OCI-LY1 (cell line): Measurements from ENCODE around the gene HNRNPA0.

Source experiments
- H2AFZ ChIP-seq: fragments of 200-600 bp; sonication (generic), shearing (Covaris generic); 2 replicates; pipeline ENCODE4 v1.6.0; 2014; ENCODE audit warnings: antibody characterized with exemption, mild to moderate bottlenecking, low read length
- H3F3A ChIP-seq: fragments of 200-600 bp; sonication (generic), shearing (Covaris generic); 2 replicates; pipeline ENCODE4 v1.6.0; 2014; ENCODE audit warnings: mild to moderate bottlenecking, antibody characterized with exemption, low read length, moderate library complexity; ENCODE audit not compliant: insufficient read depth
- H3K27ac ChIP-seq: fragments of 200-600 bp; sonication (generic); 2 replicates; pipeline ENCODE4 v1.5.1; 2014; ENCODE audit warnings: low read length, mixed run types, mild to moderate bottlenecking, low read depth; ENCODE audit not compliant: poor library complexity, severe bottlenecking
- H3K27me3 ChIP-seq: fragments of 200-600 bp; sonication (generic); 2 replicates; pipeline ENCODE4 v1.6.0; 2014; ENCODE audit warnings: antibody characterized with exemption, mild to moderate bottlenecking, low read length, moderate library complexity; ENCODE audit not compliant: insufficient read depth
- H3K36me3 ChIP-seq: fragments of 200-600 bp; sonication (generic); 2 replicates; pipeline ENCODE4 v1.6.1; 2014; ENCODE audit warnings: mild to moderate bottlenecking, antibody characterized with exemption, low read length, moderate library complexity, mixed read lengths; ENCODE audit not compliant: insufficient read depth
- H3K4me1 ChIP-seq: fragments of 200-600 bp; sonication (generic); 2 replicates; pipeline ENCODE4 v1.5.1; 2014; ENCODE audit warnings: mild to moderate bottlenecking, low read length, moderate library complexity; ENCODE audit not compliant: insufficient read depth, severe bottlenecking
- H3K4me2 ChIP-seq: fragments of 200-600 bp; sonication (generic), shearing (Covaris generic); 2 replicates; pipeline ENCODE4 v1.6.1; 2014; ENCODE audit warnings: low read length
- H3K4me3 ChIP-seq: fragments of 200-600 bp; sonication (generic); 2 replicates; pipeline ENCODE4 v1.5.1; 2014; ENCODE audit warnings: low read length, low read depth, mild to moderate bottlenecking, mixed read lengths; ENCODE audit not compliant: poor library complexity, severe bottlenecking
- H3K79me2 ChIP-seq: fragments of 200-600 bp; shearing (Covaris generic); 2 replicates; pipeline ENCODE4 v1.6.1; 2016; ENCODE audit warnings: mixed run types, low read length, mixed read lengths; ENCODE audit not compliant: insufficient read depth
- H3K9ac ChIP-seq: fragments of 200-600 bp; sonication (generic), shearing (Covaris generic); 2 replicates; pipeline ENCODE4 v1.6.1; 2014; ENCODE audit warnings: mild to moderate bottlenecking, low read length, mixed read lengths
- H3K9me2 ChIP-seq: fragments of 200-600 bp; sonication (generic), shearing (Covaris generic); 2 replicates; pipeline ENCODE4 v1.6.1; 2014; ENCODE audit warnings: low read depth, mild to moderate bottlenecking, low read length, mixed read lengths
- H3K9me3 ChIP-seq: fragments of 200-600 bp; shearing (Covaris generic); 2 replicates; pipeline ENCODE4 v1.6.1; 2014; ENCODE audit warnings: low read length, mixed read lengths
- H4K20me1 ChIP-seq: fragments of 200-600 bp; sonication (generic), shearing (Covaris generic); 2 replicates; pipeline ENCODE4 v1.6.0; 2016; ENCODE audit warnings: mild to moderate bottlenecking, low read length; ENCODE audit not compliant: insufficient read depth
- EZH2 ChIP-seq: fragments of 200-600 bp; sonication (generic), shearing (Covaris generic); IDR thresholded peaks from 2 replicates; pipeline ENCODE4 v1.8.0; 2017; ENCODE audit warnings: borderline replicate concordance, mixed run types, mild to moderate bottlenecking, antibody characterized with exemption, low read length, moderate library complexity, mixed read lengths
- TF ChIP-seq, protein P1 (sequence below): fragments of 200-600 bp; sonication (generic), shearing (Covaris generic); IDR thresholded peaks from 2 replicates; pipeline ENCODE4 v1.5.1; 2017; ENCODE audit warnings: mild to moderate bottlenecking, antibody characterized with exemption, low read length, moderate library complexity, mixed read lengths

Gene HNRNPA0

DNA sequence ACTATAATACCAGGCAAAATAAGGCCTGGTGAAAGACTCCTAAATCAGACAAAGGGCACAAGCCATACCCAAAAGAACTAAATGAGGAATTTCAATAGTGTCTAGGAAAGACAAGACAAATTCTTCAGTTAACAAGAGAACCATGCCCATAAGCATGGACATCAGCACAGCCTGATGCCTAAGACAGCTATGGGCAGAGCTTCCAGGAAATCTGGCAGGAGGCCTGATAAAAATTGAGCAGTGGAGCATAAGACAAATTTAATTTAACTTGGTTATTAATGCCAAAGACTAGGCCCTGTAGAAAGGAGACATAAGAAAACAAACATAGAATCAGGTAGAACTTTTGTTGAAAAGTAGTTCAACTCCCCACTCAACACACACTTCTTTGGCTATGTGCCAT lies 35.6 kb downstream of the HNRNPA0 start:
- H4K20me1 ChIP-seq: no peaks in the 10 kb centered on the region

DNA sequence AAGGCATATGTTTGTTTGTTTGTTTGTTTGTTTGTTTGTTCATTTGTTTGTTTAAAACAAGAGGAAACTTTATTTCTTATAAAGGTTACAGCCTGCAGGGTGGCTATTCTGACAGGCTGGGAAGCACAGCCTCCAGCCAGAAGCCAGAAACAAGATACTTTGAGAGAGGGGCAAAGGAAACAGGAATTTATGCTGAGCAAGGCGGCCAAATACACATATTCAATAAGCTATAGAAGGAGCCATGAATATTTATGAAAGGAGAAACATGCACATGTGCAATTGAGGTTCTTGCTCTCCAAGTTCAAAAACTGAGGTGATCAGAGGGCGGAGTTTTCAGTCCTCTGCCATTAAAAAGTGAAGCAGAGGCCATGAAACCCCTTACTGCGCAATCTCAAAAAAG lies 37.8 kb downstream of the HNRNPA0 start:
- Histone ChIP-seq H3K79me2 (no peaks in the 10 kb centered on the region), H3K9ac (no peak overlapping the region), H3K27me3 (no peaks in the 10 kb centered on the region), H3K4me3 (no peak overlapping the region), H3K27ac (no peak overlapping the region), H3K4me2 (no peak overlapping the region), H3K36me3 (no peaks in the 10 kb centered on the region), H3F3A (no peaks in the 10 kb centered on the region), H2AFZ (no peak overlapping the region), H3K4me1 (no peaks in the 10 kb centered on the region), H3K9me3 (no peaks in the 10 kb centered on the region), H3K9me2 (no peaks in the 10 kb centered on the region), H4K20me1 (no peaks in the 10 kb centered on the region)
- TF ChIP-seq, protein P1, sequence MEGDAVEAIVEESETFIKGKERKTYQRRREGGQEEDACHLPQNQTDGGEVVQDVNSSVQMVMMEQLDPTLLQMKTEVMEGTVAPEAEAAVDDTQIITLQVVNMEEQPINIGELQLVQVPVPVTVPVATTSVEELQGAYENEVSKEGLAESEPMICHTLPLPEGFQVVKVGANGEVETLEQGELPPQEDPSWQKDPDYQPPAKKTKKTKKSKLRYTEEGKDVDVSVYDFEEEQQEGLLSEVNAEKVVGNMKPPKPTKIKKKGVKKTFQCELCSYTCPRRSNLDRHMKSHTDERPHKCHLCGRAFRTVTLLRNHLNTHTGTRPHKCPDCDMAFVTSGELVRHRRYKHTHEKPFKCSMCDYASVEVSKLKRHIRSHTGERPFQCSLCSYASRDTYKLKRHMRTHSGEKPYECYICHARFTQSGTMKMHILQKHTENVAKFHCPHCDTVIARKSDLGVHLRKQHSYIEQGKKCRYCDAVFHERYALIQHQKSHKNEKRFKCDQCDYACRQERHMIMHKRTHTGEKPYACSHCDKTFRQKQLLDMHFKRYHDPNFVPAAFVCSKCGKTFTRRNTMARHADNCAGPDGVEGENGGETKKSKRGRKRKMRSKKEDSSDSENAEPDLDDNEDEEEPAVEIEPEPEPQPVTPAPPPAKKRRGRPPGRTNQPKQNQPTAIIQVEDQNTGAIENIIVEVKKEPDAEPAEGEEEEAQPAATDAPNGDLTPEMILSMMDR: no peak
- TF ChIP-seq EZH2: no peak

More for the DNA sequence above, 35.6 kb downstream of the HNRNPA0 start:
- Histone ChIP-seq H3K36me3 (no peaks in the 10 kb centered on the region), H3K4me1 (no peaks in the 10 kb centered on the region), H3K9me3 (no peaks in the 10 kb centered on the region), H3K27me3 (no peaks in the 10 kb centered on the region), H3K27ac (no peak overlapping the region), H2AFZ (no peak overlapping the region), H3K4me2 (no peak overlapping the region), H3K4me3 (no peak overlapping the region), H3F3A (no peaks in the 10 kb centered on the region), H3K9ac (no peak overlapping the region), H3K79me2 (no peaks in the 10 kb centered on the region), H3K9me2 (no peaks in the 10 kb centered on the region)
- TF ChIP-seq EZH2: no peak
- TF ChIP-seq, protein P1: no peak

DNA sequence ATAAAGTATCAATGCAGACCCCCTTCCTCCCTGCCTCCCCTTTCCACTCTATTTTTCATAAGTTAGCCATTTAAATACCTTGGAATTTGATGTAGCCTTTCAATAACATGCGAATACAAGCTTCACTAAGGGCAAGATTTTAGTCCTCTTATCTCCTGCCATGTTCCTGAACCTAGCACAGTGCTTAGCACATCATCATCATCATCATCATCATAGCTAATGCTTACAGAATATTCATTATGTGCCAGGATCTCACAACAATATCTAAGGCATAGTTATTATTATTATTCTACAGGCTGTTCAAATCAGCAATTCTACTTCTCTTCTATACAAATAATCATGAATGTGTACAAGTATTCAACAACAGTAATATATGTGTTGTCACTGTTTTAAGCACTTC lies 38.7 kb downstream of the HNRNPA0 start:
- H3K9me3 ChIP-seq: no peaks in the 10 kb centered on the region
- no peaks in the 10 kb centered on the region for H4K20me1 ChIP-seq
- no peaks in the 10 kb centered on the region for H3F3A ChIP-seq
- H3K9ac ChIP-seq: no peak overlapping the region
- no peak overlapping the region for H3K27ac ChIP-seq
- TF ChIP-seq, protein P1: no peak
- no peak for TF ChIP-seq EZH2
- no peaks in the 10 kb centered on the region for H3K27me3 ChIP-seq
- no peaks in the 10 kb centered on the region for H3K4me1 ChIP-seq
- no peak overlapping the region for H3K4me2 ChIP-seq
- H2AFZ ChIP-seq: no peak overlapping the region
- no peaks in the 10 kb centered on the region for H3K79me2 ChIP-seq
- no peaks in the 10 kb centered on the region for H3K9me2 ChIP-seq
- no peak overlapping the region for H3K4me3 ChIP-seq
- H3K36me3 ChIP-seq: no peaks in the 10 kb centered on the region
